ENCODE measurements around the gene HIC1.

DNA sequence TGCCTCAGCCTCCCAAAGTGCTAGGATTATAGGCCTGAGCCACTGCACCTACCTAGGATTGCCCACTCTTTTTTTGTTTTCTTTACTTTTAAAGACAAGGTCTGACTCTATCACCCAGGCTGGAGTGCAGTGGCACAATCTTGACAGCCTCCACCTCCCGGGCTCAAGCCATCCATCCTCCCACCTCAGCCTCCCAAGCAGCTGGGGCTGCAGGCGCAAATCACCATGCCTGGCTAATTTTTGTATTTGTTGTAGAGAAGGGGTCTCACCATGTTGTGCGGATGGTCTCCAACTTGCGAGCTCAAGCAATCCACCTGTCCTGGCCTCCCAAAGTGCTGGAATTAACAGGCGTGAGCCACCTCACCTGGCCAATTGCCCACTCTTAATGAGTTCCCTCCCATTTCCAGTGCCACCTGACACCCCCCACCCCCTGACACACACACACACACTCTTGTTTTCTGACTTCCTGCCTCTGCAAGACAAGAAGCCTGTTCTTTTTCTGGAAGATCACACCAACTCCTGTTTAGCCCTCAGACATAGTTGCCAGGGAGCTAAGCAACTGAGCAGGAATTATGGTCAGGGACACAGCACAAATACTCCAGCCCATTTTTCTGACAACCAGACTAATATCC lies 10.5 kb upstream of the HIC1 start:
- no peak for TF ChIP-seq CTCF (IDR thresholded peaks at IDR 0.05)
- TF ChIP-seq POLR2A (IDR thresholded peaks at IDR 0.05), result no peak
